Measurements from ENCODE around the gene MRE11. TPM values are rescaled to one million over a fixed set of nuclear protein-coding genes. Genes with fewer than 3 reads are reported as not detected.
"Not testable (repeated sequence)": the region's sequence is repeated elsewhere in the genome, so short reads cannot be mapped to it uniquely, and the experiment has no call there.

Gene MRE11
- total RNA-seq, 1 donor from 2014 or later = 6.4 TPM

GRCh38 chr11:94379613-94380012 lies 114.0 kb downstream of the MRE11 start:
- no peak for ATAC-seq (ENCODE audit: poor library complexity)
- intact Hi-C loops (cut with DNase I) = no loop called here
- DNase-seq = no peak

GRCh38 chr11:94376841-94377240 lies 116.8 kb downstream of the MRE11 start:
- intact Hi-C loops (cut with DNase I) = no loop called here
- no peak for DNase-seq

GRCh38 chr11:94370576-94370975 lies 123.1 kb downstream of the MRE11 start:
- DNase-seq; ATAC-seq (ENCODE audit: poor library complexity); intact Hi-C loops (cut with DNase I): not testable (repeated sequence)

More at GRCh38 chr11:94376841-94377240, 116.8 kb downstream of the MRE11 start:
- ATAC-seq (ENCODE audit: poor library complexity) = no peak

Small RNA genes lying within 50 kb of the gene (microRNA-seq; reads per million reads assigned to microRNA genes)
- 0.97 reads per million for gene MIR548L

Other genes starting within 250 kb of the MRE11 start
- gene IZUMO1R, start 189.3 kb downstream of the MRE11 start, total RNA-seq = not detected
- 0.27 TPM for gene GPR83, start 92.4 kb downstream of the MRE11 start, total RNA-seq
- 4.6 TPM for gene ANKRD49, start 140 bp upstream of the MRE11 start, total RNA-seq
- gene C11orf97, start 18.6 kb upstream of the MRE11 start, total RNA-seq = not detected
- gene FUT4, start 50.1 kb upstream of the MRE11 start, total RNA-seq = 1.4 TPM
- gene PIWIL4, start 73.5 kb upstream of the MRE11 start, total RNA-seq = 0.78 TPM